ENCODE measurements around the gene CERT1.

Gene CERT1

GRCh38 chr5:75484605-75485004 is 26.8 kb downstream of the CERT1 start:
- H3F3A ChIP-seq (ENCODE audit: control insufficient read depth, insufficient read depth), result no peaks in the 10 kb centered on the region
- H3K4me3 ChIP-seq (ENCODE audit: low read length), result no peak overlapping the region
- H3K4me2 ChIP-seq (ENCODE audit: low read length), result no peak overlapping the region
- no peaks in the 10 kb centered on the region; the same call in 1 of the 2 replicates for H3K36me3 ChIP-seq (ENCODE audit: control insufficient read depth, low read length)
- no peaks in the 10 kb centered on the region for H3K27me3 ChIP-seq (ENCODE audit: control insufficient read depth, low read length)
- peaks cover 9% of the 10 kb centered on the region for H3K9me3 ChIP-seq (ENCODE audit: control insufficient read depth, insufficient read depth, low read length)
- peaks cover 73% of the 10 kb centered on the region for H3K79me2 ChIP-seq (ENCODE audit: control insufficient read depth, low read length)
- TF ChIP-seq, protein P1, sequence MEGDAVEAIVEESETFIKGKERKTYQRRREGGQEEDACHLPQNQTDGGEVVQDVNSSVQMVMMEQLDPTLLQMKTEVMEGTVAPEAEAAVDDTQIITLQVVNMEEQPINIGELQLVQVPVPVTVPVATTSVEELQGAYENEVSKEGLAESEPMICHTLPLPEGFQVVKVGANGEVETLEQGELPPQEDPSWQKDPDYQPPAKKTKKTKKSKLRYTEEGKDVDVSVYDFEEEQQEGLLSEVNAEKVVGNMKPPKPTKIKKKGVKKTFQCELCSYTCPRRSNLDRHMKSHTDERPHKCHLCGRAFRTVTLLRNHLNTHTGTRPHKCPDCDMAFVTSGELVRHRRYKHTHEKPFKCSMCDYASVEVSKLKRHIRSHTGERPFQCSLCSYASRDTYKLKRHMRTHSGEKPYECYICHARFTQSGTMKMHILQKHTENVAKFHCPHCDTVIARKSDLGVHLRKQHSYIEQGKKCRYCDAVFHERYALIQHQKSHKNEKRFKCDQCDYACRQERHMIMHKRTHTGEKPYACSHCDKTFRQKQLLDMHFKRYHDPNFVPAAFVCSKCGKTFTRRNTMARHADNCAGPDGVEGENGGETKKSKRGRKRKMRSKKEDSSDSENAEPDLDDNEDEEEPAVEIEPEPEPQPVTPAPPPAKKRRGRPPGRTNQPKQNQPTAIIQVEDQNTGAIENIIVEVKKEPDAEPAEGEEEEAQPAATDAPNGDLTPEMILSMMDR (IDR thresholded peaks at IDR 0.05; ENCODE audit: low read depth, low read length, poor library complexity, severe bottlenecking), result no peak
- no peak for TF ChIP-seq EZH2phosphoT487 (IDR thresholded peaks at IDR 0.05; ENCODE audit: borderline replicate concordance, low read length)
- H4K20me1 ChIP-seq (ENCODE audit: control insufficient read depth, insufficient read depth, low read depth, low read length), result no peaks in the 10 kb centered on the region
- H3K9me2 ChIP-seq (replicated peaks; ENCODE audit: control insufficient read depth, low read length), result no peaks in the 10 kb centered on the region
- no peaks in the 10 kb centered on the region for H3K4me1 ChIP-seq (ENCODE audit: control insufficient read depth, low read length)
- no peak overlapping the region for H3K27ac ChIP-seq (ENCODE audit: low read depth, low read length)

GRCh38 chr5:75482482-75482881 is 28.9 kb downstream of the CERT1 start:
- H3F3A ChIP-seq (ENCODE audit: control insufficient read depth, insufficient read depth), result no peaks in the 10 kb centered on the region
- H4K20me1 ChIP-seq (ENCODE audit: control insufficient read depth, insufficient read depth, low read depth, low read length), result no peaks in the 10 kb centered on the region
- no peaks in the 10 kb centered on the region for H3K9me2 ChIP-seq (replicated peaks; ENCODE audit: control insufficient read depth, low read length)
- H3K79me2 ChIP-seq (ENCODE audit: control insufficient read depth, low read length), result peaks cover 71% of the 10 kb centered on the region
- no peak overlapping the region for H3K27ac ChIP-seq (ENCODE audit: low read depth, low read length)
- no peaks in the 10 kb centered on the region for H3K4me1 ChIP-seq (ENCODE audit: control insufficient read depth, low read length)
- H3K36me3 ChIP-seq (ENCODE audit: control insufficient read depth, low read length), result no peaks in the 10 kb centered on the region; the same call in 1 of the 2 replicates
- H3K4me3 ChIP-seq (ENCODE audit: low read length), result no peak overlapping the region
- H3K4me2 ChIP-seq (ENCODE audit: low read length), result no peak overlapping the region
- no peaks in the 10 kb centered on the region for H3K27me3 ChIP-seq (ENCODE audit: control insufficient read depth, low read length)
- no peak for TF ChIP-seq EZH2phosphoT487 (IDR thresholded peaks at IDR 0.05; ENCODE audit: borderline replicate concordance, low read length)
- H3K9me3 ChIP-seq (ENCODE audit: control insufficient read depth, insufficient read depth, low read length), result peaks cover 6% of the 10 kb centered on the region

DNA sequence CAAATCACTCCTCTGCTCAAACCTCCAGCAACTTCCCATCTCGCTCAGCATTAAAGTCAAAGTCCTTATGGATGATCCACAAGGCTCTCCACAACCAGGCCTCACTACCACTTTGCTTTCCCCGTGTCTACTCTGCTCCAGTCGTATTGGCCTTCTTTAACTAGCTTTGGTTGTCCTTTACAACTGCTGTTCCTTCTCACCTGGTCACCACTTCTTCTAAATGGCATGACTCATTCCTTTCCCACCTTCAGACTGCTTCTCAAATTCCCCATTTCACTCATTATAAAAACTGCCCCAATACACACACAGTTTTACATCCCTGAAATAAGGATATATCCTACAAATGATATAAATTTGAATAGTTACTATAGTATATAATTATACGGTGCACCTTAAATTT is 30.4 kb downstream of the CERT1 start:
- no peaks in the 10 kb centered on the region for H3K27me3 ChIP-seq (ENCODE audit: control insufficient read depth, low read length)
- TF ChIP-seq, protein P1 (IDR thresholded peaks at IDR 0.05; ENCODE audit: low read depth, low read length, poor library complexity, severe bottlenecking), result no peak
- TF ChIP-seq EZH2phosphoT487 (IDR thresholded peaks at IDR 0.05; ENCODE audit: borderline replicate concordance, low read length), result no peak
- no peak overlapping the region for H3K27ac ChIP-seq (ENCODE audit: low read depth, low read length)
- no peaks in the 10 kb centered on the region for H3K9me2 ChIP-seq (replicated peaks; ENCODE audit: control insufficient read depth, low read length)
- no peaks in the 10 kb centered on the region for H4K20me1 ChIP-seq (ENCODE audit: control insufficient read depth, insufficient read depth, low read depth, low read length)
- no peaks in the 10 kb centered on the region for H3F3A ChIP-seq (ENCODE audit: control insufficient read depth, insufficient read depth)
- no peaks in the 10 kb centered on the region; the same call in 1 of the 2 replicates for H3K9me3 ChIP-seq (ENCODE audit: control insufficient read depth, insufficient read depth, low read length)
- no peaks in the 10 kb centered on the region for H3K4me1 ChIP-seq (ENCODE audit: control insufficient read depth, low read length)
- no peak overlapping the region for H3K4me2 ChIP-seq (ENCODE audit: low read length)
- H3K4me3 ChIP-seq (ENCODE audit: low read length), result no peak overlapping the region
- H3K79me2 ChIP-seq (ENCODE audit: control insufficient read depth, low read length), result peaks cover 64% of the 10 kb centered on the region
- H3K36me3 ChIP-seq (ENCODE audit: control insufficient read depth, low read length), result no peaks in the 10 kb centered on the region; the same call in 1 of the 2 replicates

DNA sequence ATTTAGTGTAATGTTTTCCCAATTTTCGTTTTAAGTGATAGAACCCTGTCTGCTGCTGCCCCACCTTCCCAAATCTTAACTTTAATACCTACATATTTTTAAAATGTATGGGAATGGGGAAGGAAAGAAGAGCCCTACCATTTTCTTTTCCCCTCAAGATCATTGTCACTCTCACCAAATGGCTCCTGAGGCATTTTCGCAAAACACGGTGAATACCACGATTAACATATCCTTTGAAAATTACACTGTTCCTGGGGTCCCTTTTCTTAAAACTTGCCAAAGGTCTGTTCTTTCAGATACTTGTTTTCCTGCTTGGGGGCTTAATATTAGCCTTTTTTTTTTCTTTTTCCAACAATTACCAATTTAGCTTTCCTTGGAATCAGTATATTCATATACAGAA is 36.1 kb downstream of the CERT1 start:
- Histone ChIP-seq H3K27me3 (ENCODE audit: control insufficient read depth, low read length) (no peaks in the 10 kb centered on the region), H3K4me3 (ENCODE audit: low read length) (no peak overlapping the region), H4K20me1 (ENCODE audit: control insufficient read depth, insufficient read depth, low read depth, low read length) (no peaks in the 10 kb centered on the region), H3K9me3 (ENCODE audit: control insufficient read depth, insufficient read depth, low read length) (peaks cover 11% of the 10 kb centered on the region; the same call in 1 of the 2 replicates), H3K4me2 (ENCODE audit: low read length) (no peak overlapping the region), H3K36me3 (ENCODE audit: control insufficient read depth, low read length) (no peaks in the 10 kb centered on the region), H3K79me2 (ENCODE audit: control insufficient read depth, low read length) (peaks cover 48% of the 10 kb centered on the region), H3K9me2 (replicated peaks; ENCODE audit: control insufficient read depth, low read length) (no peaks in the 10 kb centered on the region), H3K27ac (ENCODE audit: low read depth, low read length) (no peak overlapping the region), H3F3A (ENCODE audit: control insufficient read depth, insufficient read depth) (no peaks in the 10 kb centered on the region), H3K4me1 (ENCODE audit: control insufficient read depth, low read length) (no peaks in the 10 kb centered on the region)
- TF ChIP-seq EZH2phosphoT487 (IDR thresholded peaks at IDR 0.05; ENCODE audit: borderline replicate concordance, low read length), result no peak
- TF ChIP-seq, protein P1 (IDR thresholded peaks at IDR 0.05; ENCODE audit: low read depth, low read length, poor library complexity, severe bottlenecking), result no peak
